ENCODE results near the gene RNF212B. TPM values are rescaled to one million over a fixed set of nuclear protein-coding genes. Genes with fewer than 3 reads are reported as not detected.
"Not testable (repeated sequence)": the region's sequence is repeated elsewhere in the genome, so short reads cannot be mapped to it uniquely, and the experiment has no call there.

Gene RNF212B, protein sequence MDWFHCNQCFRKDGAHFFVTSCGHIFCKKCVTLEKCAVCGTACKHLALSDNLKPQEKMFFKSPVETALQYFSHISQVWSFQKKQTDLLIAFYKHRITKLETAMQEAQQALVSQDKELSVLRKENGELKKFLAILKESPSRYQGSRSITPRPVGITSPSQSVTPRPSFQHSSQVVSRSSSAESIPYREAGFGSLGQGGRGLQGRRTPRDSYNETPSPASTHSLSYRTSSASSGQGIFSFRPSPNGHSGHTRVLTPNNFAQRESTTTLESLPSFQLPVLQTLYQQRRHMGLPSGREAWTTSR
- not detected in 2 replicates for total RNA-seq
- long read RNA-seq, partial matches to known transcripts, result 0 of 2 reads
- long read RNA-seq, other reads (novel, unspliced or antisense), result 2 of 2 reads

- H3K36me3 Mint-ChIP-seq (ENCODE audit: low read depth), result no peaks in the 10 kb centered on the region
- TF ChIP-seq, protein P1, sequence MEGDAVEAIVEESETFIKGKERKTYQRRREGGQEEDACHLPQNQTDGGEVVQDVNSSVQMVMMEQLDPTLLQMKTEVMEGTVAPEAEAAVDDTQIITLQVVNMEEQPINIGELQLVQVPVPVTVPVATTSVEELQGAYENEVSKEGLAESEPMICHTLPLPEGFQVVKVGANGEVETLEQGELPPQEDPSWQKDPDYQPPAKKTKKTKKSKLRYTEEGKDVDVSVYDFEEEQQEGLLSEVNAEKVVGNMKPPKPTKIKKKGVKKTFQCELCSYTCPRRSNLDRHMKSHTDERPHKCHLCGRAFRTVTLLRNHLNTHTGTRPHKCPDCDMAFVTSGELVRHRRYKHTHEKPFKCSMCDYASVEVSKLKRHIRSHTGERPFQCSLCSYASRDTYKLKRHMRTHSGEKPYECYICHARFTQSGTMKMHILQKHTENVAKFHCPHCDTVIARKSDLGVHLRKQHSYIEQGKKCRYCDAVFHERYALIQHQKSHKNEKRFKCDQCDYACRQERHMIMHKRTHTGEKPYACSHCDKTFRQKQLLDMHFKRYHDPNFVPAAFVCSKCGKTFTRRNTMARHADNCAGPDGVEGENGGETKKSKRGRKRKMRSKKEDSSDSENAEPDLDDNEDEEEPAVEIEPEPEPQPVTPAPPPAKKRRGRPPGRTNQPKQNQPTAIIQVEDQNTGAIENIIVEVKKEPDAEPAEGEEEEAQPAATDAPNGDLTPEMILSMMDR (conservative IDR thresholded peaks at IDR 0.05), result no peak
- no peaks in the 10 kb centered on the region for H3K9me3 Mint-ChIP-seq
- H3K27ac Mint-ChIP-seq (ENCODE audit: unreplicated experiment), result no peak within 1 kb of the TSS
- peak; percentile 94 for DNase-seq (ENCODE audit: low read depth, low spot score)
- H3K27me3 Mint-ChIP-seq (ENCODE audit: low read depth), result peaks cover 3% of the 10 kb centered on the region
- peak within 1 kb of the TSS; percentile 52 for H3K4me3 Mint-ChIP-seq
- H3K4me1 Mint-ChIP-seq, result peaks cover 8% of the 10 kb centered on the region
Measured at GRCh38 chr14:23237772-23238594, at the start of gene RNF212B. Gene RNF212B, plus strand, starts transcription at chr14:23237936. Its CDS starts 2,410 bp downstream, at chr14:23240346.

GRCh38 chr14:23193432-23193831, 44.3 kb upstream of the RNF212B start:
- TF ChIP-seq, protein P1 (conservative IDR thresholded peaks at IDR 0.05), result no peak
- Mint-ChIP-seq H3K27me3 (ENCODE audit: low read depth) (no peaks in the 10 kb centered on the region), H3K4me1 (no peaks in the 10 kb centered on the region), H3K27ac (ENCODE audit: unreplicated experiment) (no peak overlapping the region), H3K4me3 (no peak overlapping the region), H3K9me3 (no peaks in the 10 kb centered on the region), H3K36me3 (ENCODE audit: low read depth) (no peaks in the 10 kb centered on the region)
- DNase-seq (ENCODE audit: low read depth, low spot score), result no peak

- H3K4me3 Mint-ChIP-seq, result no peak overlapping the region
- TF ChIP-seq, protein P1 (conservative IDR thresholded peaks at IDR 0.05), result no peak
- no peaks in the 10 kb centered on the region for H3K4me1 Mint-ChIP-seq
- no peaks in the 10 kb centered on the region for H3K27me3 Mint-ChIP-seq (ENCODE audit: low read depth)
- no peak overlapping the region for H3K27ac Mint-ChIP-seq (ENCODE audit: unreplicated experiment)
- H3K9me3 Mint-ChIP-seq, result no peaks in the 10 kb centered on the region
- H3K36me3 Mint-ChIP-seq (ENCODE audit: low read depth), result no peaks in the 10 kb centered on the region
- no peak for DNase-seq (ENCODE audit: low read depth, low spot score)
Measured at GRCh38 chr14:23195552-23196101, 42.1 kb upstream of the RNF212B start.

- DNase-seq (ENCODE audit: low read depth, low spot score); H3K9me3 Mint-ChIP-seq; H3K4me3 Mint-ChIP-seq; H3K27me3 Mint-ChIP-seq (ENCODE audit: low read depth); H3K4me1 Mint-ChIP-seq; H3K27ac Mint-ChIP-seq (ENCODE audit: unreplicated experiment); H3K36me3 Mint-ChIP-seq (ENCODE audit: low read depth): not testable (repeated sequence)
Measured at GRCh38 chr14:23196487-23196886, 41.2 kb upstream of the RNF212B start.

- H3K27ac Mint-ChIP-seq (ENCODE audit: unreplicated experiment); DNase-seq (ENCODE audit: low read depth, low spot score); H3K27me3 Mint-ChIP-seq (ENCODE audit: low read depth); H3K4me1 Mint-ChIP-seq; H3K4me3 Mint-ChIP-seq; H3K9me3 Mint-ChIP-seq; H3K36me3 Mint-ChIP-seq (ENCODE audit: low read depth): not testable (repeated sequence)
Measured at GRCh38 chr14:23199141-23199540, 38.6 kb upstream of the RNF212B start.

- Mint-ChIP-seq H3K4me3 (no peak overlapping the region), H3K9me3 (peaks cover 2% of the 10 kb centered on the region), H3K27me3 (ENCODE audit: low read depth) (peaks cover 2% of the 10 kb centered on the region), H3K36me3 (ENCODE audit: low read depth) (no peaks in the 10 kb centered on the region), H3K27ac (ENCODE audit: unreplicated experiment) (no peak overlapping the region), H3K4me1 (no peaks in the 10 kb centered on the region)
- no peak for DNase-seq (ENCODE audit: low read depth, low spot score)
- TF ChIP-seq, protein P1 (conservative IDR thresholded peaks at IDR 0.05), result no peak
Measured at GRCh38 chr14:23202001-23202400, 35.7 kb upstream of the RNF212B start.
